NCI-H2196 treated with DMSO at 0.1 percent for 48 hours (cell line): Measurements from ENCODE around the gene TMSB15C.

ENCODE experiments used
- DNase-seq: peaks from one replicate; lab custom pipeline; 2025; ENCODE audit not compliant: unreplicated experiment; lab: John Stamatoyannopoulos, UW

Gene TMSB15C

GRCh38 chrX:104047171-104047570, 28.9 kb downstream of the TMSB15C start:
- no peak for DNase-seq

DNA sequence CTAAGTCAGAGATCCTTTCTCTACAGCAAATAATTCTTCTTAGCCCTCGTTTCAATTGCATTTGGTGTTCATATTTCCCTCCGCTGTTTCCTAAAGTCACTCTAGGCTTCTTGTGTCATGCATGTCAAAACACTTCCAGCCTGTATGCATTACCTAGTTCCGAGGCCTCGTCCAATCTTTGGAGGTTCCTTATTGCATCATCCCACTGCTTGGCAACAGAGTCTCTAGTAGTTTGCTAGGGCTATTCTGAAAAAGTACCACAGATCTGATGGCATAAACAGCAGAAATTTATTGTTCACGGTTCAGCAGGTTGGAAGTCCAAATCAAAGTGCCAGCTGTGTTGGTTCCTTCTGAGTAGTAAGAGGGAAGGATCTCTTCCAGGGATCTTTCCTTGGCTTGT, 30.4 kb downstream of the TMSB15C start:
- DNase-seq = no peak

DNA sequence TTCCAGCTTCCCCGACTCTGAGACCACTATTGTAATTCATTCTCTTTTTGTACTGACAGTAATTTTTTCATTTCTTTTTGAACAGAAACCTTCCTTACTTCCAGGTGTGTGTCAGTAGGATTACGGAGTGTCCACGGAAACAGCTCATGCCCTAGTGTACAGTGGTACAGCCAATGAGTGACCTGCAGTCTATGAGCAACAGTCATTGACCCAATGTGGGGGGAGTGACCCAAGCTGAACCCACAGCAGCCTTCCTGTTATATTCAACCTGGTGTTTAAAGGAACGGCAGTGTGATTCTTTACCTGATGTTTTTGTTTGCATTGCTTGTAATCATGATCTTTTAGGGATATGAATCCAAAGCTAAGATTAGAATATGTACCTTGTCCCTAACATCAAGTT, 35.0 kb downstream of the TMSB15C start:
- DNase-seq = no peak

- no peak for DNase-seq
Observed at GRCh38 chrX:104039689-104040505, 36.1 kb downstream of the TMSB15C start, which contains the start of gene H2BW2. TSS of gene H2BW2 (plus strand) at chrX:104039956. CDS start at chrX:104039995, 39 bp downstream.
